GM21786 (cell line): Measurements from ENCODE around the gene SIX3.

Source experiments
- ATAC-seq: cut with Tn5 transposase; IDR thresholded peaks from one replicate; pipeline ENCODE4 v1.9.1; 2021; ENCODE audit not compliant: unreplicated experiment

SIX3 gene

GRCh38 chr2:44980751-44981713, 39.5 kb downstream of the SIX3 start:
- ATAC-seq, result no peak

- no peak for ATAC-seq
Measured at GRCh38 chr2:44981714-44982108, 40.2 kb downstream of the SIX3 start.

- ATAC-seq, result no peak
Measured at GRCh38 chr2:44983836-44984604, 42.5 kb downstream of the SIX3 start.

- ATAC-seq, result no peak
Measured at GRCh38 chr2:44989176-44989575, 47.7 kb downstream of the SIX3 start.

- no peak for ATAC-seq
Measured at GRCh38 chr2:44994377-44994776, 52.9 kb downstream of the SIX3 start.
